ENCODE measurements around the gene ZXDC. TPM values are rescaled to one million over a fixed set of nuclear protein-coding genes. Genes with fewer than 3 reads are reported as not detected.

Gene ZXDC
- total RNA-seq, 4 donors from 2014 or later = 16.0 to 34.5 (median 27.3) TPM

- no peak overlapping the region for H3K4me3 ChIP-seq
- DNase-seq = no peak
- TF ChIP-seq, protein P1, sequence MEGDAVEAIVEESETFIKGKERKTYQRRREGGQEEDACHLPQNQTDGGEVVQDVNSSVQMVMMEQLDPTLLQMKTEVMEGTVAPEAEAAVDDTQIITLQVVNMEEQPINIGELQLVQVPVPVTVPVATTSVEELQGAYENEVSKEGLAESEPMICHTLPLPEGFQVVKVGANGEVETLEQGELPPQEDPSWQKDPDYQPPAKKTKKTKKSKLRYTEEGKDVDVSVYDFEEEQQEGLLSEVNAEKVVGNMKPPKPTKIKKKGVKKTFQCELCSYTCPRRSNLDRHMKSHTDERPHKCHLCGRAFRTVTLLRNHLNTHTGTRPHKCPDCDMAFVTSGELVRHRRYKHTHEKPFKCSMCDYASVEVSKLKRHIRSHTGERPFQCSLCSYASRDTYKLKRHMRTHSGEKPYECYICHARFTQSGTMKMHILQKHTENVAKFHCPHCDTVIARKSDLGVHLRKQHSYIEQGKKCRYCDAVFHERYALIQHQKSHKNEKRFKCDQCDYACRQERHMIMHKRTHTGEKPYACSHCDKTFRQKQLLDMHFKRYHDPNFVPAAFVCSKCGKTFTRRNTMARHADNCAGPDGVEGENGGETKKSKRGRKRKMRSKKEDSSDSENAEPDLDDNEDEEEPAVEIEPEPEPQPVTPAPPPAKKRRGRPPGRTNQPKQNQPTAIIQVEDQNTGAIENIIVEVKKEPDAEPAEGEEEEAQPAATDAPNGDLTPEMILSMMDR (IDR thresholded peaks at IDR 0.05) = no peak
- no peak for TF ChIP-seq POLR2A (IDR thresholded peaks at IDR 0.05)
- intact Hi-C loops (cut with DNase I) = no loop called here
- no peak overlapping the region for H3K27ac ChIP-seq
- H3K4me1 ChIP-seq = no peaks in the 10 kb centered on the region
- 95 to 100% methylated on average over 2 to 7 of the region's 11 CpGs for WGBS, 2 donors
- peaks cover 0 to 69% (median 7%) of the 10 kb centered on the region in 4 donors for H3K27me3 ChIP-seq
- H3K36me3 ChIP-seq = no peaks in the 10 kb centered on the region
- H3K9me3 ChIP-seq = no peaks in the 10 kb centered on the region
These were observed 57.6 kb downstream of the ZXDC start for GRCh38 chr3:126417981-126418530.

GRCh38 chr3:126417515-126417914 lies 58.2 kb downstream of the ZXDC start:
- WGBS, 2 donors = 41 to 47% methylated on average over 2 to 5 of the region's 5 CpGs
- Histone ChIP-seq H3K4me1 (no peaks in the 10 kb centered on the region), H3K4me3 (no peak overlapping the region), H3K27ac (no peak overlapping the region), H3K9me3 (no peaks in the 10 kb centered on the region), H3K27me3 (peaks cover 0 to 75% (median 7%) of the 10 kb centered on the region in 4 donors), H3K36me3 (no peaks in the 10 kb centered on the region)
- TF ChIP-seq, protein P1 (IDR thresholded peaks at IDR 0.05) = no peak
- TF ChIP-seq POLR2A (IDR thresholded peaks at IDR 0.05) = no peak
- intact Hi-C loops (cut with DNase I) = no loop called here
- DNase-seq = no peak

DNA sequence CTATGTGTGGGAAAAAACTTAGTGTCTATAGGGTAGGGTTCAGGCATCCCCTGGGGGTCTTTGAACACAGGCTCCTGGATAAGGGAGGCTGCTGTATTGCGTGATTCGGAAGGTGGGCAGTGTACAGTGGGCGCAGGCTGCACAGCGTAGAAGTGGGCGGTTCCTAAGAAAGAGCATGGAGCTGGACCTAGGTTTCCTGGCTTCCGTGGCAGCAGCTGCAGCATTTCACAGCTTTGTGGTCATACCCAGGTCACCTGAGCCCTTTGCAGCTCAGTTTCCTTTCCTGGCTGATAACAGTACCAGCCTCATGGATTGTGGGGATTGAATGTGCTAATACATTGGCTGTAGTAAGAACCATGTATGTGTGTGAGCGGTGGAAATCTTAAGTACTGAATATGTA lies 58.7 kb downstream of the ZXDC start:
- DNase-seq = no peak
- WGBS, 2 donors = 75 to 84% methylated on average over 7 of the region's 7 CpGs
- peaks cover 0 to 78% (median 7%) of the 10 kb centered on the region in 4 donors for H3K27me3 ChIP-seq

DNA sequence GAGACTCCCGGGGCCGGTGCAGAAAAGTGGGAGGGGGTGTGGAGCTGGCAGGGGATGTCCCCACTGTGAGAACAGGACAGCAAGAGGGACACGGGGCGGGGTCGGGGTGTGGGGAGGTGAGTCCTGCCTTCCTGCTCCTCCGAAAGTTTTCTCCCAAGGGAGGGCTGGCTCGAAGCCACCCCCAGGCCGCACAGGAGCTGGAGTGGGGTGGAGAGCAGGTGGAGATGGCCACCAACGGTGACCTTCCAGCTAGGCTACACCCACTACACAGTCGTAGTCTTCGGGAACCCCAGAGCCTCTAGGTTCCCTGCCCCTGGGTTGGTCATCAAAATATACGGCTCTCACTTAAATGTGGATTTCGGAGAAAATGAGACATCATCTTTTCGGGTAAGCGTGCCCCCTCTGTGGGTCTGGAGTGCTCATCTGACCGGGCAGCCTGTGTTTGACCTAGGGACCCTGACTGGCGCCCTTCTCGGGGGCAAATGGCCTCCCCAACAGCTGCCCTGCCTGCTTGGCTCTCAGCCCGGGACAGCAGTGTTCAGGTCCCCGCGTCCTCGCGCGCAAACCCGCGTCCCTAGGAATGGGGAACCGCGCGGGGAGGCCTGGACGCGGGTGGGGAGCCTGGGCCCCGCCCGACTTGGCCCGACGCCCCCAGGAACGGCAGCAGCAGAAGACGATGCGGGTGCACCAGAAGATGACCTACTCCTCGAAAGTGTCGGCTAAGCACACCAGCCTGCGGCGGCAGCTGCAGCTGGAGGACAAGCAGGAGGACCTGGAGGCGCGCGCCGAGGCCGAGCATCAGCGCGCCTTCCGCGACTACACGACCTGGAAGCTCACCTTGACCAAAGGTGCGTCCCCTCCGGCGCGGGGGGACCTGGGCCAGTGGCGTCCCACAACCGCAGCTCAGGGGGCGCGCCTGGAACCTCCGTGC lies 59.8 kb downstream of the ZXDC start:
- H3K4me1 ChIP-seq = no peaks in the 10 kb centered on the region
- intact Hi-C loops (cut with DNase I) = no loop called here
- no peak overlapping the region for H3K27ac ChIP-seq
- 62 to 72% methylated on average over 14 to 18 of the region's 61 CpGs for WGBS, 2 donors
- H3K4me3 ChIP-seq = no peak overlapping the region
- no peak for TF ChIP-seq POLR2A (IDR thresholded peaks at IDR 0.05)
- TF ChIP-seq, protein P1 (IDR thresholded peaks at IDR 0.05) = no peak
- no peak for DNase-seq
- H3K27me3 ChIP-seq = peaks cover 0 to 79% (median 7%) of the 10 kb centered on the region in 4 donors
- no peaks in the 10 kb centered on the region for H3K36me3 ChIP-seq
- H3K9me3 ChIP-seq = no peaks in the 10 kb centered on the region

More for the DNA sequence above, 58.7 kb downstream of the ZXDC start:
- Histone ChIP-seq H3K27ac (no peak overlapping the region), H3K9me3 (no peaks in the 10 kb centered on the region), H3K4me1 (no peaks in the 10 kb centered on the region), H3K36me3 (no peaks in the 10 kb centered on the region), H3K4me3 (no peak overlapping the region)
- intact Hi-C loops (cut with DNase I) = no loop called here
- TF ChIP-seq POLR2A (IDR thresholded peaks at IDR 0.05) = no peak
- TF ChIP-seq, protein P1 (IDR thresholded peaks at IDR 0.05) = no peak

All from esophagus squamous epithelium (tissue), 5 donors.